Effector CD4-positive, alpha-beta T cell (primary cell): ENCODE results near the gene SGMS2.
"Not testable (repeated sequence)": the region's sequence is repeated elsewhere in the genome, so short reads cannot be mapped to it uniquely, and the experiment has no call there.

ENCODE experiments used
- DNase-seq: peaks from one replicate; pipeline ENCODE4 v3.0.0-alpha.2; 2020

Gene SGMS2

GRCh38 chr4:107870916-107871786 lies 46.4 kb downstream of the SGMS2 start:
- no peak for DNase-seq

- DNase-seq, result no peak
Measured at GRCh38 chr4:107874024-107874423, 49.3 kb downstream of the SGMS2 start.

GRCh38 chr4:107876099-107876498 lies 51.4 kb downstream of the SGMS2 start:
- no peak for DNase-seq

- DNase-seq, result no peak
Measured at GRCh38 chr4:107877361-107877760, 52.6 kb downstream of the SGMS2 start.

- DNase-seq, result no peak
Measured at GRCh38 chr4:107885865-107886264, 61.1 kb downstream of the SGMS2 start.

GRCh38 chr4:107888237-107888636 lies 63.5 kb downstream of the SGMS2 start:
- no peak for DNase-seq

- DNase-seq, result no peak
Measured at GRCh38 chr4:107890779-107891178, 66.0 kb downstream of the SGMS2 start.

GRCh38 chr4:107891299-107891698 lies 66.6 kb downstream of the SGMS2 start:
- no peak for DNase-seq

- no peak for DNase-seq
Measured at GRCh38 chr4:107893171-107894137, 68.7 kb downstream of the SGMS2 start.

- DNase-seq, result no peak
Measured at GRCh38 chr4:107894138-107894603, 69.4 kb downstream of the SGMS2 start.

- DNase-seq, result no peak
Measured at GRCh38 chr4:107896158-107896645, 71.5 kb downstream of the SGMS2 start.

- no peak for DNase-seq
Measured at GRCh38 chr4:107896646-107897045, 71.9 kb downstream of the SGMS2 start.

- DNase-seq, result no peak
Measured at GRCh38 chr4:107897823-107898222, 73.1 kb downstream of the SGMS2 start.

GRCh38 chr4:107900067-107900466 lies 75.3 kb downstream of the SGMS2 start:
- no peak for DNase-seq

- no peak for DNase-seq
Measured at GRCh38 chr4:107900508-107900907, 75.8 kb downstream of the SGMS2 start.

- no peak for DNase-seq
Measured at GRCh38 chr4:107901213-107901934, 76.6 kb downstream of the SGMS2 start.

GRCh38 chr4:107902715-107903114 lies 78.0 kb downstream of the SGMS2 start:
- no peak for DNase-seq

GRCh38 chr4:107905082-107905481 lies 80.3 kb downstream of the SGMS2 start:
- DNase-seq, result not testable (repeated sequence)

GRCh38 chr4:107906458-107907100 lies 81.8 kb downstream of the SGMS2 start:
- DNase-seq, result no peak

- no peak for DNase-seq
Measured at GRCh38 chr4:107908377-107908776, 83.6 kb downstream of the SGMS2 start.

GRCh38 chr4:107913283-107913899 lies 88.7 kb downstream of the SGMS2 start:
- DNase-seq, result peak; percentile 38

GRCh38 chr4:107915220-107915619 lies 90.5 kb downstream of the SGMS2 start:
- no peak for DNase-seq
